HG03108 (cell line): Measurements from ENCODE around the gene NEU4.
"Not testable (repeated sequence)": the region's sequence is repeated elsewhere in the genome, so short reads cannot be mapped to it uniquely, and the experiment has no call there.

Experiments used
- ATAC-seq: cut with Tn5 transposase; IDR thresholded peaks from one replicate; pipeline ENCODE4 v1.9.1; 2021; ENCODE audit warnings: moderate library complexity; ENCODE audit not compliant: unreplicated experiment

NEU4 gene, protein sequence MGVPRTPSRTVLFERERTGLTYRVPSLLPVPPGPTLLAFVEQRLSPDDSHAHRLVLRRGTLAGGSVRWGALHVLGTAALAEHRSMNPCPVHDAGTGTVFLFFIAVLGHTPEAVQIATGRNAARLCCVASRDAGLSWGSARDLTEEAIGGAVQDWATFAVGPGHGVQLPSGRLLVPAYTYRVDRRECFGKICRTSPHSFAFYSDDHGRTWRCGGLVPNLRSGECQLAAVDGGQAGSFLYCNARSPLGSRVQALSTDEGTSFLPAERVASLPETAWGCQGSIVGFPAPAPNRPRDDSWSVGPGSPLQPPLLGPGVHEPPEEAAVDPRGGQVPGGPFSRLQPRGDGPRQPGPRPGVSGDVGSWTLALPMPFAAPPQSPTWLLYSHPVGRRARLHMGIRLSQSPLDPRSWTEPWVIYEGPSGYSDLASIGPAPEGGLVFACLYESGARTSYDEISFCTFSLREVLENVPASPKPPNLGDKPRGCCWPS

GRCh38 chr2:241808721-241809382 lies at the start of gene NEU4:
Gene NEU4, plus strand, starts transcription at chr2:241809193. Its CDS starts 5,292 bp downstream, at chr2:241814485.
- no peak for ATAC-seq

GRCh38 chr2:241759893-241760292 lies 49.1 kb upstream of the NEU4 start:
- not testable (repeated sequence) for ATAC-seq

GRCh38 chr2:241760301-241760771 lies 48.7 kb upstream of the NEU4 start:
- ATAC-seq: no peak

- no peak for ATAC-seq
Observed at GRCh38 chr2:241762321-241762932, 46.6 kb upstream of the NEU4 start.

- no peak for ATAC-seq
Observed at GRCh38 chr2:241762933-241763369, 46.0 kb upstream of the NEU4 start.

DNA sequence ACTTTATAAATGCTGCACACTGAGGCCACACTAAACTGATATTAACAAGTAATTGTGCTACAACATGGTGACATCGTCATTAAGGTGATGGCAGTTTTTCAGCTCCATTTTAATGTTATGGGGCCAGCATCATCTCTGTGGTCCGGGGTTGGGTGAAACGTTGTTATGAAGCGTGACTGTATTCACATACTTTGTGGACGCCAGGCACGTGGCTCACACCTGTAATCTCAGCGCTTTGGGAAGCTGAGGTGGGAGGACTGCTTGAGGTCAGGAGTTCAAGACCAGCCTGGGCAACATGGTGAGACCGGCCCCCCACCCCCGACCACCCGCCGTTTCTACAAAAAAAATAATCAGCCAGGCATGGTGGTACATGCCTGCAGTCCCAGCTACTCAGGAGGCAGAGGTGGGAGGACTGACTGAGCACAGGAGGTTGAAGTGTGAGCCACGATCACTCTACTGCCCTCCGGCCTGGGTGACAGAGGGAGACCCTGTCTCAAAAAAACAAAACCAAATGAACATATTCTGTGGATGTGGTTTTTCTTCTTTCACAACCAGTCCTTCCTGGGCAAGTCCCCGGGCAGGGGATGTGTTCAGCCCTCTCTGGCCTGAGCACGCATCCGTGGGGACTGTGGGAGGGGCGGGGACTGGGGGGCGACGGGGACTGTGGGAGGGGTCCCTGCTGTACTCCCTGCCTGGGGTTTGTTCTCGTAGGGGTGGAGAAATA lies 45.3 kb upstream of the NEU4 start:
- no peak for ATAC-seq

GRCh38 chr2:241764275-241765241 lies 44.4 kb upstream of the NEU4 start:
- ATAC-seq: no peak

GRCh38 chr2:241767464-241768250 lies 41.3 kb upstream of the NEU4 start:
- no peak for ATAC-seq

- ATAC-seq: no peak
Observed at GRCh38 chr2:241768251-241768711, 40.7 kb upstream of the NEU4 start.

GRCh38 chr2:241768850-241769249 lies 40.1 kb upstream of the NEU4 start:
- no peak for ATAC-seq

GRCh38 chr2:241769819-241770184 lies 39.2 kb upstream of the NEU4 start:
- ATAC-seq: no peak

GRCh38 chr2:241770185-241770935 lies 38.6 kb upstream of the NEU4 start:
- ATAC-seq: no peak

DNA sequence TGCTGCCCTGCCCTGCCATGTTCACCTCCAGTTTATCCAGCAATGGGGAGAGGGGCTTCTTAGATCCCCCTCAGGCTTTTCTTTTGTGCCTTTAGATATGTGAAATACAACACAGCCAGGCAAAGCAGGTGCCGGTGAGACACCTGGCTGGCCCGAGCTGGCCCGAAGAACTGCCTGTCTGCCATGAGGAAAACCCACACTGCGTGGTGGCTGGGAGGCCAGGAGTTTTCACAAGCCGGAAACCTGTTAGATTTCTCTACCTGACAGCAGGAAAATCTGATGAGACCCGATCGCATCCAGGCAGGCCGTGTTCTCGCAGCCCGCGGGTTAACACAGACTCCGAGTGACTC lies 38.1 kb upstream of the NEU4 start:
- ATAC-seq: no peak

DNA sequence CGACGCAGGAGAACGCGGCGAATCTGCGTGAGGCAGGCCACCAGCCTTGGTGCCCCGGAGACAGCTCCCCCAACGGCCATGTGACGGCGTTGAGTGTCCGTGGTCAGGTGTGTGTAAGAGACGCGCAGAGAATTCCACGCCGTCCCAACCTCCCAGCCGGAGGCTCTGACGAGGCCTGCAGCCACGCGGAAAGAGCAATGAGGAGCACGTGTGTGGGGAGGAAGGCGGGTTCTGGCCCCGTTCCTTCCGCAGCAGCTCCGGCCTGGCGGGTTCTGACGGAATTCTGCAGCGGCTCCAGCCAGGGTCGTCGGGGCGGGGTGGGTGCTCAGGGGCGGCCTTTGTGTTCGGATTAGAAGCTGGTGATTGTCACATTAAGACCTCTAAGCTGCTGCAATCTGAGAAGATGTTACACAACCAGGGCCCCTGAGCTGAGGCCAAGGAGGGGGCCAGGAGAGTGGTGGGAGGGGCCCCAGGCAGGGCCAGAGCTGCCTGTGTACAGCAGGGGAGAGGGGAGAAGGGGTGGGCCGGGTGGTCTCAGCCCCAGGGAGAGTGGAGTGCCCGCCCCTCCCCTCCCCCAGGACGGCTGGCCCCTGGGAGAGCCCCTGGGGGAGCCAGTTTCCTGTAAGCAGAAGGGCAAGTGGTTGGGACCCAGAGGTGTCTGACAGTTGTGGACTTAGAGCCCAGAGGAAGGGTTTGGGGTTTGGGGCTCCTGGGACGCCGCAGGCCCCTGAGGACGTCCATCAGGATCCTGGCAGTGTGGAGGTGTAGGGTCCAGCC lies 37.5 kb upstream of the NEU4 start:
- ATAC-seq: no peak

DNA sequence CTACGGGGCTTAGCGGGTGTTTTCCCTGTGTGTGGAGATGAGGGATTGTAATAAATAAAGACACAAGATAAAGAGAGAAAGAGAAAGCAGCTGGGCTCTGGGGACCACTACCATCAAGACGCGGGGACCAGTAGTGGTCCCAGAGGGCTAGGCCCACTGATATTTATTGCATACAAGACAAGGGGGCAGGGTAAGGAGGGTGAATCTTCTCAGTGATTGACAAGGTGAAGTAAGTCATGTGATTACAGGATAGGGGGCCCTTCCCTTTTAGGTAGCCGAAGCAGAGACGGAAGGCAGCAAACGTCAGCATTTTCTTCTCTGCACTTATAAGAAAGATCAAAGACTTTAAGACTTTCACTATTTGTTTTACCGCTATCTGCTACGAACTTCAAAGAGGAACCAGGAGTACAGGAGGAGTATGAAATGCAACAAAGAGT lies 36.9 kb upstream of the NEU4 start:
- no peak for ATAC-seq

DNA sequence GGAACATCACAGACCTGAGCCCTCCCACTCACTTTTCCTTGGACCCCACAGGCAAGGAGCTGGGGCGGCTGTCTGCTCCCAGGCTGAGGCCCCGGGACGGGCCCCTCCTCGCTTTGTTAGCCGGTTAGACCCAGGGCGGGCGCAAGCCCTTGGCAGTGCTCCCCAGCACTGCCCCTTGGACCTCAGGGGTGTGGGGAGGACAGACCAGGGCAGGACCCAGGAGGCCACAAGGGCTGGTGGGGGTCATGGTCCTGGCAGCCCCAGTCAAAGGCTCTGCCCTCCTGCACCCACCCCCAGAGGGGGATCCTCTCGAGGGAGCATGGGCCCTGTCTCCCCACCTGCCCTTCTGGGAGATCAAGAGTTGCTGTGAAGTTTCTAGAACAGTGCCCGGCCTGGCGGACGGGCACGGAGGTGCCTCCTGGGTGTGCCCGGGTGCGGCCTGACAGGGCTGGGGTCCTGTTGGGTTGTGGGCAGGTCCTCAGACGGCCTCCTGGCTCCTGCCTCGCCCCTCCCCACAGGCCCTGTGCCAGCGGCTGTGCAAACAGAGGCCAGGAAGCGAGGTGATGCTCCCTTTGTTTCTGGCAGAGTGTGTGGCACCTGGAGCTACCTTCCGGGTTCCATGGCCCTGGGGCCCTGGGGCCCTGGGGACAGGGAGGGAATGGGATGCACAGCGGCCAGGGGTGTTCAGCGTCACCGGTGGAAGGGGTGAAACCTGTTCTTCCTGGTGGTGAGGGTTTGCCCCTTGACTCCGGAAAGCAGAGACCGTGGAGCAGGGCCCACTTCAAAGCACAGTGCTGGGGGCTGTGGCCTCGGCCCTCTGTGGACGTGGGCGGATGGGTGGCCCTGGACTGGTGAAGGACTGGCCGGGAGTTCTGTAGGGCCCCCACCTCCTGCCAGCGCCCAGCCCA lies 35.2 kb upstream of the NEU4 start:
- ATAC-seq: no peak
